Fibroblast of gingiva (primary cell): ENCODE data around the gene RAP1GDS1.
"Not testable (repeated sequence)": the region's sequence is repeated elsewhere in the genome, so short reads cannot be mapped to it uniquely, and the experiment has no call there.

Experiments
- DNase-seq: peaks from one replicate; pipeline ENCODE4 v3.0.0-alpha.2; 2011; ENCODE audit warnings: low read depth

The RAP1GDS1 gene

GRCh38 chr4:98434816-98435215, 173.6 kb downstream of the RAP1GDS1 start:
- no peak for DNase-seq

GRCh38 chr4:98444371-98444770, 183.2 kb downstream of the RAP1GDS1 start:
- DNase-seq, result no peak

- DNase-seq, result peak; percentile 59
Observed at GRCh38 chr4:98446499-98447375, 185.6 kb downstream of the RAP1GDS1 start.

GRCh38 chr4:98447648-98448047, 186.5 kb downstream of the RAP1GDS1 start:
- DNase-seq, result no peak

- DNase-seq, result no peak
Observed at GRCh38 chr4:98448908-98449307, 187.7 kb downstream of the RAP1GDS1 start.

GRCh38 chr4:98452091-98452490, 190.9 kb downstream of the RAP1GDS1 start:
- no peak for DNase-seq

- not testable (repeated sequence) for DNase-seq
Observed at GRCh38 chr4:98457422-98457821, 196.2 kb downstream of the RAP1GDS1 start.

- DNase-seq, result not testable (repeated sequence)
Observed at GRCh38 chr4:98461121-98461865, 200.1 kb downstream of the RAP1GDS1 start.

- DNase-seq, result no peak
Observed at GRCh38 chr4:98462487-98462886, 201.3 kb downstream of the RAP1GDS1 start.

GRCh38 chr4:98466868-98467599, 205.8 kb downstream of the RAP1GDS1 start:
- DNase-seq, result no peak

GRCh38 chr4:98467627-98468072, 206.5 kb downstream of the RAP1GDS1 start:
- DNase-seq, result peak; percentile 91

GRCh38 chr4:98468709-98469108, 207.5 kb downstream of the RAP1GDS1 start:
- peak; percentile 50 for DNase-seq

GRCh38 chr4:98469771-98470170, 208.6 kb downstream of the RAP1GDS1 start:
- DNase-seq, result no peak

GRCh38 chr4:98470366-98470765, 209.2 kb downstream of the RAP1GDS1 start:
- peak; percentile 52 for DNase-seq

GRCh38 chr4:98470831-98471230, 209.6 kb downstream of the RAP1GDS1 start:
- DNase-seq, result peak; percentile 75

- peak; percentile 82 for DNase-seq
Observed at GRCh38 chr4:98473046-98473445, 211.9 kb downstream of the RAP1GDS1 start.

GRCh38 chr4:98474408-98474844, 213.2 kb downstream of the RAP1GDS1 start:
- peak; percentile 91 for DNase-seq

GRCh38 chr4:98476891-98477290, 215.7 kb downstream of the RAP1GDS1 start:
- DNase-seq, result no peak

- not testable (repeated sequence) for DNase-seq
Observed at GRCh38 chr4:98479590-98479989, 218.4 kb downstream of the RAP1GDS1 start.

GRCh38 chr4:98480535-98480934, 219.4 kb downstream of the RAP1GDS1 start:
- no peak for DNase-seq

- DNase-seq, result peak; percentile 21
Observed at GRCh38 chr4:98481167-98481566, 220.0 kb downstream of the RAP1GDS1 start.

GRCh38 chr4:98482503-98482846, 221.3 kb downstream of the RAP1GDS1 start:
- no peak for DNase-seq
